Measurements from ENCODE around the gene BBX.

The BBX gene

GRCh38 chr3:107520535-107520934, 2.2 kb upstream of the BBX start:
- Histone ChIP-seq H3K9ac (ENCODE audit: low read depth, low read length, poor library complexity) (no peak overlapping the region), H2AK5ac (ENCODE audit: low read depth, low read length) (no peak overlapping the region)
- DNase-seq (ENCODE audit: low spot score) = no peak

GRCh38 chr3:107521469-107522059, 1.2 kb upstream of the BBX start:
- Histone ChIP-seq H3K4me2 (ENCODE audit: insufficient read depth, low read length, poor library complexity, severe bottlenecking) (no peak overlapping the region), H2BK5ac (ENCODE audit: low read length) (no peak overlapping the region), H4K91ac (ENCODE audit: low read depth, low read length, poor library complexity) (no peak overlapping the region), H3K4me1 (ENCODE audit: control insufficient read depth in 2 of 2, insufficient read depth in 1 of 2, low read depth in 1 of 2, low read length in 2 of 2) (peaks cover 5 to 8% of the 10 kb centered on the region in 2 donors), H4K8ac (ENCODE audit: low read depth, low read length) (no peak overlapping the region), H3K18ac (ENCODE audit: low read length) (no peak overlapping the region), H2BK120ac (ENCODE audit: low read depth, low read length) (no peak overlapping the region), H3K4me3 (ENCODE audit: low read length in 2 of 2) (no peak overlapping the region), H3K9me3 (replicated peaks in 1 of 2; ENCODE audit: control insufficient read depth in 2 of 2, insufficient read depth in 1 of 2, low read depth in 1 of 2, low read length in 2 of 2) (no peaks in the 10 kb centered on the region), H3K79me1 (ENCODE audit: low read depth, low read length) (peaks cover 9% of the 10 kb centered on the region), H2AFZ (ENCODE audit: low read length) (no peak overlapping the region), H2BK12ac (ENCODE audit: low read length) (no peak overlapping the region), H3K27me3 (ENCODE audit: control insufficient read depth in 3 of 3, insufficient read depth in 3 of 3, low read depth in 1 of 3, low read length in 3 of 3) (no peaks in the 10 kb centered on the region), H3K9ac (ENCODE audit: low read depth, low read length, poor library complexity) (no peak overlapping the region), H3K27ac (replicated peaks; ENCODE audit: low read length) (no peak overlapping the region), H2BK15ac (ENCODE audit: low read length) (no peak overlapping the region), H2AK5ac (ENCODE audit: low read depth, low read length) (no peak overlapping the region), H3K36me3 (replicated peaks in 1 of 2; ENCODE audit: control insufficient read depth in 2 of 2, insufficient read depth in 2 of 2, low read length in 2 of 2) (peaks cover 0 to 3% of the 10 kb centered on the region in 2 donors), H3K23ac (ENCODE audit: low read depth, low read length, poor library complexity) (no peak overlapping the region), H3K14ac (ENCODE audit: low read length) (no peak overlapping the region), H3K4ac (ENCODE audit: low read length) (no peak overlapping the region)
- DNase-seq (ENCODE audit: low spot score) = no peak
- WGBS, 2 donors (ENCODE audit: extremely low coverage in 2 of 2, insufficient read length in 2 of 2, insufficient replicate concordance in 1 of 2) = no CpG with 5 or more reads among the region's 3 CpGs

More at GRCh38 chr3:107520535-107520934, 2.2 kb upstream of the BBX start:
- Histone ChIP-seq H2BK120ac (ENCODE audit: low read depth, low read length) (no peak overlapping the region), H3K4me1 (ENCODE audit: control insufficient read depth in 2 of 2, insufficient read depth in 1 of 2, low read depth in 1 of 2, low read length in 2 of 2) (peaks cover 0 to 3% of the 10 kb centered on the region in 2 donors), H4K8ac (ENCODE audit: low read depth, low read length) (no peak overlapping the region), H2BK5ac (ENCODE audit: low read length) (no peak overlapping the region), H2AFZ (ENCODE audit: low read length) (no peak overlapping the region), H3K14ac (ENCODE audit: low read length) (no peak overlapping the region), H3K23ac (ENCODE audit: low read depth, low read length, poor library complexity) (no peak overlapping the region), H4K91ac (ENCODE audit: low read depth, low read length, poor library complexity) (no peak overlapping the region), H3K4me2 (ENCODE audit: insufficient read depth, low read length, poor library complexity, severe bottlenecking) (no peak overlapping the region), H3K79me1 (ENCODE audit: low read depth, low read length) (peaks cover 5% of the 10 kb centered on the region), H3K36me3 (replicated peaks in 1 of 2; ENCODE audit: control insufficient read depth in 2 of 2, insufficient read depth in 2 of 2, low read length in 2 of 2) (no peaks in the 10 kb centered on the region), H3K27ac (replicated peaks; ENCODE audit: low read length) (no peak overlapping the region), H2BK15ac (ENCODE audit: low read length) (no peak overlapping the region), H3K4me3 (ENCODE audit: low read length in 2 of 2) (no peak overlapping the region), H3K9me3 (replicated peaks in 1 of 2; ENCODE audit: control insufficient read depth in 2 of 2, insufficient read depth in 1 of 2, low read depth in 1 of 2, low read length in 2 of 2) (no peaks in the 10 kb centered on the region), H3K27me3 (ENCODE audit: control insufficient read depth in 3 of 3, insufficient read depth in 3 of 3, low read depth in 1 of 3, low read length in 3 of 3) (no peaks in the 10 kb centered on the region), H2BK12ac (ENCODE audit: low read length) (no peak overlapping the region), H3K4ac (ENCODE audit: low read length) (no peak overlapping the region), H3K18ac (ENCODE audit: low read length) (no peak overlapping the region)
- no CpG with 5 or more reads among the region's 4 CpGs for WGBS, 2 donors (ENCODE audit: extremely low coverage in 2 of 2, insufficient read length in 2 of 2, insufficient replicate concordance in 1 of 2)

GRCh38 chr3:107523289-107523538, 452 bp downstream of the BBX start:
- Histone ChIP-seq H3K27me3 (ENCODE audit: control insufficient read depth in 3 of 3, insufficient read depth in 3 of 3, low read depth in 1 of 3, low read length in 3 of 3) (no peaks in the 10 kb centered on the region), H3K36me3 (replicated peaks in 1 of 2; ENCODE audit: control insufficient read depth in 2 of 2, insufficient read depth in 2 of 2, low read length in 2 of 2) (peaks cover 0 to 19% of the 10 kb centered on the region in 2 donors), H3K9me3 (replicated peaks in 1 of 2; ENCODE audit: control insufficient read depth in 2 of 2, insufficient read depth in 1 of 2, low read depth in 1 of 2, low read length in 2 of 2) (no peaks in the 10 kb centered on the region), H2BK15ac (ENCODE audit: low read length) (peak overlapping the region; percentile 89), H3K18ac (ENCODE audit: low read length) (peak overlapping the region; percentile 97), H3K4me1 (ENCODE audit: control insufficient read depth in 2 of 2, insufficient read depth in 1 of 2, low read depth in 1 of 2, low read length in 2 of 2) (peaks cover 8 to 10% of the 10 kb centered on the region in 2 donors), H3K9ac (ENCODE audit: low read depth, low read length, poor library complexity) (peak overlapping the region; percentile 81), H3K4ac (ENCODE audit: low read length) (no peak overlapping the region), H4K91ac (ENCODE audit: low read depth, low read length, poor library complexity) (no peak overlapping the region), H2BK120ac (ENCODE audit: low read depth, low read length) (no peak overlapping the region), H4K8ac (ENCODE audit: low read depth, low read length) (no peak overlapping the region), H3K14ac (ENCODE audit: low read length) (peak overlapping the region; percentile 94), H3K79me1 (ENCODE audit: low read depth, low read length) (peaks cover 9% of the 10 kb centered on the region), H3K27ac (replicated peaks; ENCODE audit: low read length) (peak overlapping the region; percentile 93), H2AFZ (ENCODE audit: low read length) (peak overlapping the region; percentile 90), H2BK5ac (ENCODE audit: low read length) (peak overlapping the region; percentile 93), H2BK12ac (ENCODE audit: low read length) (no peak overlapping the region), H3K4me2 (ENCODE audit: insufficient read depth, low read length, poor library complexity, severe bottlenecking) (peak overlapping the region; percentile 99), H3K4me3 (ENCODE audit: low read length in 2 of 2) (peak overlapping the region; percentile 93 to 96), H3K23ac (ENCODE audit: low read depth, low read length, poor library complexity) (no peak overlapping the region), H2AK5ac (ENCODE audit: low read depth, low read length) (no peak overlapping the region)
- no CpG with 5 or more reads among the region's 27 CpGs for whole genome bisulfite sequencing, 2 donors (ENCODE audit: extremely low coverage in 2 of 2, insufficient read length in 2 of 2, insufficient replicate concordance in 1 of 2)
- DNase-seq (ENCODE audit: low spot score) = peak; percentile 44

GRCh38 chr3:107523539-107524325, 970 bp downstream of the BBX start:
- no peak overlapping the region for H2AK5ac ChIP-seq (ENCODE audit: low read depth, low read length)
- H4K91ac ChIP-seq (ENCODE audit: low read depth, low read length, poor library complexity) = no peak overlapping the region
- H4K8ac ChIP-seq (ENCODE audit: low read depth, low read length) = no peak overlapping the region
- H2BK15ac ChIP-seq (ENCODE audit: low read length) = peak overlapping the region; percentile 89
- peak overlapping the region; percentile 81 for H3K9ac ChIP-seq (ENCODE audit: low read depth, low read length, poor library complexity)
- no peak overlapping the region for H2BK120ac ChIP-seq (ENCODE audit: low read depth, low read length)
- peak overlapping the region; percentile 93 to 96 for H3K4me3 ChIP-seq (ENCODE audit: low read length in 2 of 2)
- peak overlapping the region; percentile 97 for H3K18ac ChIP-seq (ENCODE audit: low read length)
- no peaks in the 10 kb centered on the region for H3K9me3 ChIP-seq (replicated peaks in 1 of 2; ENCODE audit: control insufficient read depth in 2 of 2, insufficient read depth in 1 of 2, low read depth in 1 of 2, low read length in 2 of 2)
- H3K36me3 ChIP-seq (replicated peaks in 1 of 2; ENCODE audit: control insufficient read depth in 2 of 2, insufficient read depth in 2 of 2, low read length in 2 of 2) = peaks cover 0 to 24% of the 10 kb centered on the region in 2 donors
- H3K4me2 ChIP-seq (ENCODE audit: insufficient read depth, low read length, poor library complexity, severe bottlenecking) = peak overlapping the region; percentile 99
- H3K4ac ChIP-seq (ENCODE audit: low read length) = no peak overlapping the region
- H2AFZ ChIP-seq (ENCODE audit: low read length) = peak overlapping the region; percentile 90
- H3K4me1 ChIP-seq (ENCODE audit: control insufficient read depth in 2 of 2, insufficient read depth in 1 of 2, low read depth in 1 of 2, low read length in 2 of 2) = peaks cover 8 to 10% of the 10 kb centered on the region in 2 donors
- peak overlapping the region; percentile 93 for H3K27ac ChIP-seq (replicated peaks; ENCODE audit: low read length)
- peaks cover 9% of the 10 kb centered on the region for H3K79me1 ChIP-seq (ENCODE audit: low read depth, low read length)
- H2BK5ac ChIP-seq (ENCODE audit: low read length) = peak overlapping the region; percentile 93
- DNase-seq (ENCODE audit: low spot score) = peak; percentile 51
- no peaks in the 10 kb centered on the region for H3K27me3 ChIP-seq (ENCODE audit: control insufficient read depth in 3 of 3, insufficient read depth in 3 of 3, low read depth in 1 of 3, low read length in 3 of 3)
- no peak overlapping the region for H2BK12ac ChIP-seq (ENCODE audit: low read length)
- no peak overlapping the region for H3K23ac ChIP-seq (ENCODE audit: low read depth, low read length, poor library complexity)
- peak overlapping the region; percentile 94 for H3K14ac ChIP-seq (ENCODE audit: low read length)
- WGBS, 2 donors (ENCODE audit: extremely low coverage in 2 of 2, insufficient read length in 2 of 2, insufficient replicate concordance in 1 of 2) = no CpG with 5 or more reads among the region's 40 CpGs
